GM19467 (cell line): ENCODE measurements around the gene FRY.

ENCODE experiments used
- ATAC-seq: cut with Tn5 transposase; IDR thresholded peaks from one replicate; pipeline ENCODE4 v1.9.1; 2021; ENCODE audit warnings: mild to moderate bottlenecking, moderate library complexity; ENCODE audit not compliant: unreplicated experiment

The FRY gene

GRCh38 chr13:32347651-32348050 lies 316.1 kb downstream of the FRY start:
- no peak for ATAC-seq
